Transverse colon (tissue), 4 donors: ENCODE results near the gene CASKIN2.
A peak's percentile ranks its signal among the peaks of the same experiment; 100 is the strongest.

ENCODE experiments used
- CTCF ChIP-seq, 5 experiments: fragments of 200-600 bp in 3 of 5; fragments of 450-650 bp in 2 of 5; sonication (generic) in 3 of 5; IDR thresholded peaks; 1 replicate in 2 of 5; 2 replicates in 3 of 5; pipeline ENCODE4 v1.5.1; 2016 to 2017; ENCODE audit warnings: antibody characterized with exemption in 5 of 5, inconsistent platforms in 3 of 5, mild to moderate bottlenecking in 2 of 5, moderate library complexity in 1 of 5
- POLR2AphosphoS5 ChIP-seq, 3 donors: sonication (generic); formaldehyde crosslinking; IDR thresholded peaks; one replicate each; pipeline ENCODE4 v1.6.1; 2016; ENCODE audit warnings: antibody characterized with exemption in 3 of 3

- TF ChIP-seq CTCF (IDR thresholded peaks at IDR 0.05) (no peak), POLR2AphosphoS5 (IDR thresholded peaks at IDR 0.05) (peak in 2 of 3 donors; percentile 6 to 10)
Measured at GRCh38 chr17:75490173-75490743, 25.1 kb downstream of the CASKIN2 start.
